Nephron (organoid): ENCODE results near the gene ZNF547.
"Not testable (repeated sequence)": the region's sequence is repeated elsewhere in the genome, so short reads cannot be mapped to it uniquely, and the experiment has no call there.

Experiments
- H3K27ac Mint-ChIP-seq, 3 experiments: 2 replicates each; pipeline ENCODE4 v1.8.0; 2020; ENCODE audit warnings: mixed read lengths in 3 of 3, mild to moderate bottlenecking in 2 of 3, moderate library complexity in 1 of 3
- H3K27me3 Mint-ChIP-seq: 2 replicates; pipeline ENCODE4 v1.8.0; 2021; ENCODE audit warnings: low read depth, mild to moderate bottlenecking, moderate library complexity, mixed read lengths
- H3K36me3 Mint-ChIP-seq: 2 replicates; pipeline ENCODE4 v1.8.0; 2020; ENCODE audit warnings: low read depth, mixed read lengths
- H3K4me1 Mint-ChIP-seq: 2 replicates; pipeline ENCODE4 v1.8.0; 2020; ENCODE audit warnings: mixed read lengths
- H3K4me3 Mint-ChIP-seq, 3 experiments: 2 replicates each; pipeline ENCODE4 v1.8.0; 2020; ENCODE audit warnings: mild to moderate bottlenecking in 3 of 3, mixed read lengths in 3 of 3, moderate library complexity in 2 of 3
- H3K9me3 Mint-ChIP-seq: 2 replicates; pipeline ENCODE4 v1.8.0; 2020; ENCODE audit warnings: mixed read lengths
- TF ChIP-seq, protein P1 (sequence below), 3 experiments: fragments of 200-600 bp; sonication (generic); IDR thresholded peaks; one replicate each; pipeline ENCODE4 v1.5.0; 2021; ENCODE audit warnings: antibody characterized with exemption in 3 of 3; ENCODE audit not compliant: unreplicated experiment in 3 of 3

ZNF547 gene

DNA sequence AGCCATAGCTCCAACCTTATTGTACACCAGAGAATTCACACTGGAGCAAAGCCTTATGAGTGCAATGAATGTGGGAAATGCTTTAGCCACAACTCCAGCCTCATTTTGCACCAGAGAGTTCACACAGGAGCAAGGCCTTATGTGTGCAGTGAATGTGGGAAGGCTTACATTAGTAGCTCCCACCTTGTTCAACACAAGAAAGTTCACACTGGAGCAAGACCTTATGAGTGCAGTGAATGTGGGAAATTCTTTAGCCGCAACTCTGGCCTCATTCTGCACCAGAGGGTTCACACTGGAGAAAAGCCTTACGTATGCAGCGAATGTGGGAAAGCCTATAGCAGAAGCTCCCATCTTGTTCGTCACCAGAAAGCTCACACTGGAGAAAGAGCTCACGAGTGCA is 5.9 kb upstream of the ZNF547 start:
- TF ChIP-seq, protein P1, sequence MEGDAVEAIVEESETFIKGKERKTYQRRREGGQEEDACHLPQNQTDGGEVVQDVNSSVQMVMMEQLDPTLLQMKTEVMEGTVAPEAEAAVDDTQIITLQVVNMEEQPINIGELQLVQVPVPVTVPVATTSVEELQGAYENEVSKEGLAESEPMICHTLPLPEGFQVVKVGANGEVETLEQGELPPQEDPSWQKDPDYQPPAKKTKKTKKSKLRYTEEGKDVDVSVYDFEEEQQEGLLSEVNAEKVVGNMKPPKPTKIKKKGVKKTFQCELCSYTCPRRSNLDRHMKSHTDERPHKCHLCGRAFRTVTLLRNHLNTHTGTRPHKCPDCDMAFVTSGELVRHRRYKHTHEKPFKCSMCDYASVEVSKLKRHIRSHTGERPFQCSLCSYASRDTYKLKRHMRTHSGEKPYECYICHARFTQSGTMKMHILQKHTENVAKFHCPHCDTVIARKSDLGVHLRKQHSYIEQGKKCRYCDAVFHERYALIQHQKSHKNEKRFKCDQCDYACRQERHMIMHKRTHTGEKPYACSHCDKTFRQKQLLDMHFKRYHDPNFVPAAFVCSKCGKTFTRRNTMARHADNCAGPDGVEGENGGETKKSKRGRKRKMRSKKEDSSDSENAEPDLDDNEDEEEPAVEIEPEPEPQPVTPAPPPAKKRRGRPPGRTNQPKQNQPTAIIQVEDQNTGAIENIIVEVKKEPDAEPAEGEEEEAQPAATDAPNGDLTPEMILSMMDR (IDR thresholded peaks at IDR 0.05; ENCODE audit: unreplicated experiment in 3 of 3), result no peak
- H3K4me3 Mint-ChIP-seq, result no peak overlapping the region

DNA sequence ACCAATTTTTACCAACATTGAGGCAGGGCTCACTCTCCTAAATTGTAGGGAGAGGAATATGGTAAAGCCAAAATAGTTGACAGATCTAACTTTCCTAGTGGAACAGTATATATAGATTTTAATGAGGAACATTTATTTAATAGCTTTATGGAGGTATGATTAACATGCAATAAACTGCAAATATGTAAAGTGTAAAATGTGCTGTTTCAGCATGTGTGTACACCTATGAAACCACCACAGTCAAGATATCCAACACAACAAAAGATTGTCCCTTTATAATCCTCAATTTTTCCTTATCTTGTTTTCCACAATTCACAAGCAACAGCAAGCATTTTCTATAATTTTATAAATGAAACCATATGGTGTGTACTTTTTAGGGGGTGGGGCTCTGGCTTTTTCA is 4.1 kb upstream of the ZNF547 start:
- TF ChIP-seq, protein P1 (IDR thresholded peaks at IDR 0.05; ENCODE audit: unreplicated experiment in 3 of 3), result no peak
- Mint-ChIP-seq H3K27ac (no peak overlapping the region), H3K4me3 (no peak overlapping the region), H3K9me3 (peaks cover 23% of the 10 kb centered on the region), H3K27me3 (no peaks in the 10 kb centered on the region), H3K36me3 (peaks cover 77% of the 10 kb centered on the region), H3K4me1 (peaks cover 18% of the 10 kb centered on the region)

More for the DNA sequence above, 5.9 kb upstream of the ZNF547 start:
- H3K36me3 Mint-ChIP-seq, result peaks cover 76% of the 10 kb centered on the region
- peaks cover 13% of the 10 kb centered on the region for H3K9me3 Mint-ChIP-seq
- no peak overlapping the region for H3K27ac Mint-ChIP-seq
- H3K4me1 Mint-ChIP-seq, result peaks cover 12% of the 10 kb centered on the region
- no peaks in the 10 kb centered on the region for H3K27me3 Mint-ChIP-seq

DNA sequence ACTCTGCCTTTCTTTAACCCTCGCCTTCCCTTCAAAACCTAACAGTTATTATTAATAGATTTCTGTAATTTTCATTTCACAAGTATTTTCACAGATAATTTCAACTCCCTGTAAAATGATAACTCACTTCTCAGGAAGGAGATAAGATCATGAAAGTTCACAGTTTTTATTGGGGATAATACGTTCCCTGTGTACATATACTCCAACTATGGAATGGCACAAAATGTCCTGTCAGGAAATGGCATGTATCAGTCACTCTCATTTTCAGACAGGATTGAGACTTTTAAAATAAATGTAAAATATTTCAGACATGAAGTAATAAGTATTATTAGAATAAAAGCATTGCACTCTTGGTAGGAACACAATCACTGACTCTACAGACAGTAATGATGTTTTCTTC is 932 bp upstream of the ZNF547 start:
- Mint-ChIP-seq H3K27me3 (no peaks in the 10 kb centered on the region), H3K9me3 (peaks cover 19% of the 10 kb centered on the region), H3K36me3 (peaks cover 58% of the 10 kb centered on the region), H3K27ac (peak overlapping the region; percentile 92 to 98 (median 97)), H3K4me3 (peak overlapping the region; percentile 95 to 98 (median 96)), H3K4me1 (peaks cover 19% of the 10 kb centered on the region)
- TF ChIP-seq, protein P1 (IDR thresholded peaks at IDR 0.05; ENCODE audit: unreplicated experiment in 3 of 3), result no peak

DNA sequence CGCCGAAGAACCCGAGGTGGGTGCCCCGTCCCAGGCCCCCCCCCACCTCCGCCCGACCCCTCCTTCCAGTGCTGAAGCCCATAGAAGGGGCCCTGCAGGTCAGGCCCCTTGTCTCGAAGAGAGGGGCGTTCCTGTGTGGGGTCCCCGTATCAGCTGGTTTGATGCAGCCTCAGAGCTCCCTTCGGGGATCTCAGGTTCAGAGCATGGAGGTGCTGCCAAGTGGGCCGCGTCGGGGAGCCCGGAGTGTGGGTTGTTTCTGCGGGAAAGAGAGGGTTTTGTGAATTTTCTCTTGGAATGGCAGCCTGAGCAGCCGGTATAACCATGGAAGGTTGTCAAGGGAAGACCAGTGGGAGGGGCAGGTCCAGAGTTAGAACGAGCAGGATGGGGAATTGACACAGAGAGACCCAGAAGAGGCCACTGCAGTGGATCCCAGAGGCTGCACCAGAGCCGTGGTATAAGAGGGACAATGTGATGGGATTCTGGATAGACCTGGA is 384 bp downstream of the ZNF547 start:
- Mint-ChIP-seq H3K4me1 (peaks cover 19% of the 10 kb centered on the region), H3K27ac (peak overlapping the region; percentile 92 to 98 (median 97)), H3K27me3 (no peaks in the 10 kb centered on the region), H3K9me3 (peaks cover 18% of the 10 kb centered on the region), H3K36me3 (peaks cover 55% of the 10 kb centered on the region), H3K4me3 (peak overlapping the region; percentile 95 to 98 (median 96))
- TF ChIP-seq, protein P1 (IDR thresholded peaks at IDR 0.05; ENCODE audit: unreplicated experiment in 3 of 3), result no peak

DNA sequence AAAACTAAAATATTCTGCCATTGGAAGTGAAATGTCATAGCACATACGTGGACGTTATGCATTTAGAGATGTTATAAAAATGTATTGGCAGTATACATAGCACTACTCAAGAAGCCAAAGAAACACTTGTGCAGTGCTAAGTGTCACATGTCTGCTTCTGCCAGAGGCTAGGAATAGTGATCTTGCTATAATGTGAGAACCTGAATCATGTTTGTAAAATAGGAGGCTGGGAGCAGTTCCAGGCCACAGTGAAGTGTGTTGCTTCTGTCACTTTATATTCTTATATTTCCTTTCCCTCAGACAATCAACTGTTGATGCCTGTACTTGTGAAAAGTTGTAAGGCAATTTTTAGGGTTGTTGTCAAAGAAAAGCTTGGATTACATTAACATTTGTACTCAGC is 3.4 kb downstream of the ZNF547 start:
- Mint-ChIP-seq H3K4me1 (peaks cover 19% of the 10 kb centered on the region), H3K27me3 (no peaks in the 10 kb centered on the region), H3K9me3 (peaks cover 13% of the 10 kb centered on the region), H3K4me3 (peak overlapping the region; percentile 61 to 72 (median 71)), H3K27ac (no peak overlapping the region), H3K36me3 (peaks cover 65% of the 10 kb centered on the region)
- TF ChIP-seq, protein P1 (IDR thresholded peaks at IDR 0.05; ENCODE audit: unreplicated experiment in 3 of 3), result no peak

DNA sequence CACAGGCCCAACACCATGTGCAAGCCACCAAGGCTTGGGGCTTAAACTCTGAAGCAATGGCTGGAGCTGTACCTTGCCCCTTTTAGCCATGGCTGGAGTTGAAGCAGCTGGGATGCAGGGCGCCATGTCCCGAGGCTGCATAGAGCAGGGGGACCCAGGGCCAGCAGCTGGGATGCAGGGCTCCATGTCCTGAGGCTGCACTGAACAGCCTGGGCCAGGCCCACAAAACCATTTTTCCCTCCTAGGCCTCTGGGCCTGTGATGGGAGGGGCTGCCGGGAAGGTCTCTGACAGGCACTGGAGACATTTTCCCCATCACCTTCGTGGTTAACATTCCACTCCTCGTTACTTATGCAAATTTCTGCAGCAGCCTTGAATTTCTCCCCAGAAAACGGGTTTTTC is 10.8 kb downstream of the ZNF547 start:
- H3K4me3 Mint-ChIP-seq, result no peak overlapping the region
- no peaks in the 10 kb centered on the region for H3K27me3 Mint-ChIP-seq
- H3K9me3 Mint-ChIP-seq, result peaks cover 41% of the 10 kb centered on the region
- TF ChIP-seq, protein P1 (IDR thresholded peaks at IDR 0.05; ENCODE audit: unreplicated experiment in 3 of 3), result no peak
- H3K4me1 Mint-ChIP-seq, result no peaks in the 10 kb centered on the region
- no peak overlapping the region for H3K27ac Mint-ChIP-seq
- H3K36me3 Mint-ChIP-seq, result peaks cover 97% of the 10 kb centered on the region

DNA sequence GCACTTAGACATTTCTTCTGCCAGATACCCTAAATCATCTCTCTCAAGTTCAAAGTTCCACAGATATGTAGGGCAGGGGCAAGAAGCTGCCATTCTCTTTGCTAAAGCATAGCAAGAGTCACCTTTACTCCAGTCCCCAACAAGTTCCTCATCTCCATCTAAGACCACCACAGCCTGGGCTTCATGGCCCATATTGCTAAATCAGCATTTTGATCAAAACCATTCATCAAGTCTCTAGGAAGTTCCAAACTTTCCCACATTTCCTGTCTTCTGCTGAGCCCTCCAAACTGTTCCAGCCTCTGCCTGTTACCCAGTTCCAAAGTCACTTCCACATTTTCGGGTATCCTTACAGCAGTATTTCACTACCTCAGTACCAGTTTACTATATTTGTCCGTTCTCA is 11.3 kb downstream of the ZNF547 start:
- not testable (repeated sequence) for H3K27ac Mint-ChIP-seq, H3K27me3 Mint-ChIP-seq, H3K4me1 Mint-ChIP-seq, H3K4me3 Mint-ChIP-seq
- H3K9me3 Mint-ChIP-seq, result peaks cover 46% of the 10 kb centered on the region
- peaks cover 98% of the 10 kb centered on the region for H3K36me3 Mint-ChIP-seq
